GM10847 (cell line): ENCODE results near the gene NCAPD3.

Experiments used
- POLR2A ChIP-seq: IDR thresholded peaks from 2 replicates; pipeline ENCODE4 v1.6.1; 2011; ENCODE audit not compliant: insufficient read length; ENCODE audit errors: extremely low read depth

Gene NCAPD3

DNA sequence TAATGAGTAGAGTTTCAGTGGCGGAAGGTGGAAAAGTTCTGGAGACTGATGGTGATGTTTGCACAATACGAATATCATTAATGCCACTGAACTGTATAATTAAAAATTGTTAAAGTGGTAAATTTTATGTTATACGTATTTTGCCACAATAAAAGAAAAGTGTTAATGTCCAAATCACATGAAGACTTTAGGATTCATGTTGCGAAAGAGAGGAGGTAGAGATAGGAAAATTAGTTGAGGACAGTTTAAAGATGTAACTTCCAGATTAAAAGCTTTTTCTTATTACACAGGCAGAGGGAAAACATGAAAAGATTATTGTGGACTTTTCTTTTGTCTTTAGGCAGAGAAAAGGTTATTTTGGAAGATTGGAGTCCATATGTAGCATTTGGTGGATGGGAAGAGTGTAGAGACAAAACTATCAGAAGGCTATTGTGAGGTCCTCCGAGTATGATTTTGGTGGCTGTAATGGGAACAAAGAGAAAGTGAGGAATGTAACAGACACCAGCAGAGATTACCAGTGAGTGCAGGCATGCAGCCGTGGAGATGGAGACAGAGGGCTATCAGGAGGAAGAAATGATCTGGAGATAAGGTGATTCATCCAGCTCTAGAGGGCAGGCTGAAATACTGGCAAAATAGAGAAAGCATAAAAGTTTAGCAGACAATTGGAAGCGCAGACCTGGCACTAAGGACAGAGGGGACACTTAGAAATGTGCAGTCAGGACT is 13.2 kb upstream of the NCAPD3 start:
- TF ChIP-seq POLR2A: no peak

GRCh38 chr11:134235399-134235798 is 11.6 kb upstream of the NCAPD3 start:
- no peak for TF ChIP-seq POLR2A

DNA sequence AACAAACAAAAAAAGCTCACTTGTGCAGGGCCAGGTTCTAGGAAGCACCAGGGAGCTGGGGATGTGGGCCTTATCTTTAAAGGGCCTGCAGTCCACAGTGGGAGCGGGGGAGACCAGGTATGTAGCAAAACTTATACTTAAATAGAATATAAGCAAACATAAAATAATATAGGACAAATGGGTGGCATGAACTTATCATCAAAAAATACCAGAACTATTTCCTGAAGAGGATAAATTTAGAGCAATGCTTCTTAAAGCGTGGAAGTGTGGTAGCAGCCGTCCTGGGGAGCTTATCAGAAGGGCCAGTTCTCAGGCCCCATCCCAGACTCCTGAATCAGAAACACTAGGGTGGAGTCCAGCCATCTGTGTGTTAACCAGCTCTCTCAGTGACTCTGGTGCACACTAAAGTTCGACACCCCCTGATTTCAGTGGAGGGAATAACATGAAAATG is 10.0 kb upstream of the NCAPD3 start:
- TF ChIP-seq POLR2A: no peak

DNA sequence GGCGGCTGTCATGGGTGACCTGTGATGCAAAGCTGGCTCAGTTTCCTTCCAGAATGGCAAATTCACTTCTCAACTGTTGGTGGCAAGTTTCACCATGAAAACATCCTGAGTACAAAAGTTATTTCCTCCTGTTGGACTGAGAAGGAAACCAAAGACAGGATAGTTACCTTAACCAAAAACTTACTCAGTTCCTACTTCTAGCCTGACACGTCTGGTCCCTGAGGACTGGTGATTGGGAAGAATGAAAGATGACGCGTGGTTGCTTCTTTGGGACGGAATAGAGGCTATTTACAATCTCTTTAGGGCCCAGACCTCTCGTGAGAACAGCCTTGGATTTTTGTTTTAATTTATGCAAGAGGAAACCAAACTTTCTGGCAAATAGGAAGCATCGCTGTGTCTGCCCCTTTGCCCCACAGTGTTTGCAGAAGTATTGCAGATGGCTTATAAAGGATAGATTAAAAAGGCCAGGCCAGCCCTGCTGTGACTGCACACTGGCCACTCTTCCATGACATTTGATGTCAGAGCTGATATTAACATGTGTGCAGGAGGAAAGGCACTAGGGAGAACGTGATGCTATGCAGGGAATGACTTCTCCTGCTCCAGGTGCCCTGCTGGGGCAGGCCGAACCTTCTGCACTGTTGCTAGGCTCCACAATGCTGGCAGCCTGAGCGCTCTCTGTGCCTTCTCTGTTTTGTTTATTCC is 8.3 kb upstream of the NCAPD3 start:
- TF ChIP-seq POLR2A: no peak

DNA sequence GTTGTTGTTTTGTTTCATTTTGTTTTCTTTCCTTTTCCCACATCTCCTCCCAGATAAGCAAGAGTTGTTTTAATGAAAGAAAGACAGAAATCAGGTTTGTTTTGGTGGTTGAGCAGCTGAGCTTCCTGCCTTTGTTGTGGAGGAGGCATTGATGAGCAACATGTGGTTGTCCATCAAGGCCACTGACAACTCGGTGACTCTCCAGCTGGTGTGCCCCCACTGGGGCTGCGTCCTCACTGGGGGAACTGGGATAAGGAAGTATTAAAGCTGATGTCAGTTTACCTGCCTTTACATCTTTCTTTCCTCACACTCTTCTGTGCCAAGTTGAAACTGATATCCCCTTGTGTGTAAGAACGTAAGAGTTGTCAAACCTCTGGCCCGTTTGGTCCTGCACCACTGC is 6.6 kb upstream of the NCAPD3 start:
- no peak for TF ChIP-seq POLR2A

GRCh38 chr11:134229126-134229790 is 5.5 kb upstream of the NCAPD3 start:
- no peak for TF ChIP-seq POLR2A

DNA sequence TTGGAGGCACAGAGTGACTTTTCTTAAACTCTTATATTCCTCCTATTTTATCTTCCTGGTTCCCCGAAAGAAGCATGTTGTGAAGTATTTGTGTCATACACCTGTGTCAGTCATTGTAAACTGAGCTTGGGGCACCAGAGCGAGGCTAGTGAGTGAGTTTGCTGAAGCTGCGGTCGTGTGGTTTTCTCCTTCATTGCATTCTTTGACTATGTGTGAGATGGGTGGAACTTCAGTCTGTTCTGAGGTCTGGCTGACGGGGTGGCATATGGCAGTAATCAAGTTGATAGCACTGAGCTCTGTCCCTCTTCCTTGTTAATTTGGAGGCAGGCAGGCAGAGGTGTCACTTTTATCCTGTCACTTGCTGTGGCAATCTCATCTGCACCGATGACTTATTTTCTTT is 4.9 kb upstream of the NCAPD3 start:
- TF ChIP-seq POLR2A: no peak

DNA sequence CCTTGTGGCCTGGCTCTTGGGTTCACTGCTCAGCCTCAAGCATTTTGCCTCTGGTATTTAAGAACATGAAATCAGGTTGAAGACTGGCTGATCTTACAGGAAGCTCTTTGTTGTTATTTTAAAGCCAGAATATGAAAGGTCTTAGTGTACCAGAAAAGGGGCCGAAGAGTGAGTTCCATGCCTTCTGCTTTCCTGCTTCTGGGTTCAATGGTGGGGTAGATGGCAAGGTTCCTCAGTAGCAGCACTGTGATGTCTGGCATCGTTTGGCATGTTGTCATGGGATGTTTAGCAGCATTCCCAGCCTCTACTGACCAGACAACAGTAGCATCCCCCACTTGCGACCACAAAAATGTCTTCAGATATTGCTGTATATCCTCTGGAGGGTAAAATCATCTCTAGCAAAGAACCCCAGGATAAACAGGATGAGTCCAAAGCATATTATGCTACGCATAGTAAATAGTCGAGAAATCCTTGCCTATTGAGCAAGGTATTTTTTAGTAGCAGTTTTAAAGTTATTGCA is 3.1 kb upstream of the NCAPD3 start:
- no peak for TF ChIP-seq POLR2A

GRCh38 chr11:134224710-134225664 is 1.2 kb upstream of the NCAPD3 start:
- no peak for TF ChIP-seq POLR2A

DNA sequence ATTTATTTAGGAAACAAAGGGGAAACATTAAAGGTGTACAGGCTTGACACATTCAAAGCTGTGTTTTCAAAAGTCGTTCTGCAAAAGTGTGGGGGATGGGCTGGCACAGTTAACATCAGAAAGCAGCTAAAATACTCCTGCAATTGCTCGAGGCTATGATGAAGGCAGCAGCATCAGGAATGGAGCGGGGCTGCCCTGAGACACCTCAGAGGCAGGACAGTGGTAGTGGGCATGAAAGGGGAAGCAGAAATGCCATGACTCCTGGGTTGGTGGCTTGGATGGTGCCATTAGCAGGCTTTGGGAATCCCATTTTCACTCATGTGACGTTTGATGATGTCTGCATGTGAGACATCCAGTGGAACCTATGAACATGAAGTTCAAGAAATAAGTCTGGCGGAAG is 646 bp downstream of the NCAPD3 start:
- TF ChIP-seq POLR2A: no peak

GRCh38 chr11:134216816-134217215 is 7.0 kb downstream of the NCAPD3 start:
- TF ChIP-seq POLR2A: no peak

DNA sequence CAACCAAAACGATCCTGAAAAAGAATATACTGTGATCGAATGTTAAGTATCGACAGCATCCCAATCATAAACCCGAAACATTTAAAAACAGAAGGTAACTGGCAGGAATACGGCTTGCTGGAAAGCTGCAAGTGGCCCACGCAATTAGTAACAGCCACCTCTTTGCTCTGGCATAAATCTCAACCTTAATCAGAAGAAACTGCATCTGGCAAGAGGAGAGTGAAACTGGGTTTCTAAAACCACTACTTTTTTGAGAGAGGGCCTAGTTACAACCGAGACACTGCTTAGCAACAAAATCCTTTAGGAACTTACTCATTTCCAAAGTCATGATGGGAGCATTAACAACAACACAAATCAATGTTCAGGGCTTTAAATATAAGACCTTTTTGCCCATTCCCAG is 7.9 kb downstream of the NCAPD3 start:
- TF ChIP-seq POLR2A: no peak

DNA sequence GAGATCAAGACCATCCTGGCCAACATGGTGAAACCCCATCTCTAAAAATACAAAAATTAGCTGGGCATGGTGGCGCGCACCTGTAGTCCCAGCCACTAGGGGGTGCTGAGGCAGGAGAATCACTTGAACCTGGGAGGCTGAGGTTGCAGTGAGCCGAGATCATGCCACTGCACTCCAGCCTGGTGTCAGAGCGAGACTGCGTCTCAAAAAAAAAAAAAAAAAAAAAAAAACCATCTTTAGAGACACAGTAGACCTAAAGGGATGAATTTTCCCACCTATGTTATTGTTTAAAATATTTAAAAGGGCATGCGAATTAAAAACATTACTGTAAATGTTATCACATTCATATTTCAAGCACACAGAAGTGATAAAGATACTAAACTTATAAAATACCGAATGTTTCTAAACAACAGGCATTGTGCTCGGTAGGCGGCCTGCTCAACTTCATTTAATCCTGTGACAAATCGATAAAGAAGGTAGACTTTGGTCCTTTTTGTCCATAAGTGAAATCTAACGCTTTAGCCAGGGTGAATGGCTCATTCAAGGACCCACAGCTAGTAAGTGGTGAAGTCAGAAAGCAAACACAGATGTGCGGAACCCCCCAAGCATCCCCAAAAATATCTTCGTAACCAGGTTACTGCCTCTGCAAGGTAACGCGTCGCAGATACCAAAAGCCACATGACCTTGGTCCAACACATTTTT is 16.1 kb downstream of the NCAPD3 start:
- TF ChIP-seq POLR2A: no peak

- TF ChIP-seq POLR2A: no peak
These were observed 17.6 kb downstream of the NCAPD3 start for GRCh38 chr11:134206185-134206584.
